GM19395 (cell line): ENCODE data around the gene PAQR9.
"Not testable (repeated sequence)": the region's sequence is repeated elsewhere in the genome, so short reads cannot be mapped to it uniquely, and the experiment has no call there.

Source experiments
- ATAC-seq: cut with Tn5 transposase; IDR thresholded peaks from one replicate; pipeline ENCODE4 v1.9.1; 2021; ENCODE audit warnings: mild to moderate bottlenecking, moderate library complexity; ENCODE audit not compliant: unreplicated experiment

PAQR9 gene

DNA sequence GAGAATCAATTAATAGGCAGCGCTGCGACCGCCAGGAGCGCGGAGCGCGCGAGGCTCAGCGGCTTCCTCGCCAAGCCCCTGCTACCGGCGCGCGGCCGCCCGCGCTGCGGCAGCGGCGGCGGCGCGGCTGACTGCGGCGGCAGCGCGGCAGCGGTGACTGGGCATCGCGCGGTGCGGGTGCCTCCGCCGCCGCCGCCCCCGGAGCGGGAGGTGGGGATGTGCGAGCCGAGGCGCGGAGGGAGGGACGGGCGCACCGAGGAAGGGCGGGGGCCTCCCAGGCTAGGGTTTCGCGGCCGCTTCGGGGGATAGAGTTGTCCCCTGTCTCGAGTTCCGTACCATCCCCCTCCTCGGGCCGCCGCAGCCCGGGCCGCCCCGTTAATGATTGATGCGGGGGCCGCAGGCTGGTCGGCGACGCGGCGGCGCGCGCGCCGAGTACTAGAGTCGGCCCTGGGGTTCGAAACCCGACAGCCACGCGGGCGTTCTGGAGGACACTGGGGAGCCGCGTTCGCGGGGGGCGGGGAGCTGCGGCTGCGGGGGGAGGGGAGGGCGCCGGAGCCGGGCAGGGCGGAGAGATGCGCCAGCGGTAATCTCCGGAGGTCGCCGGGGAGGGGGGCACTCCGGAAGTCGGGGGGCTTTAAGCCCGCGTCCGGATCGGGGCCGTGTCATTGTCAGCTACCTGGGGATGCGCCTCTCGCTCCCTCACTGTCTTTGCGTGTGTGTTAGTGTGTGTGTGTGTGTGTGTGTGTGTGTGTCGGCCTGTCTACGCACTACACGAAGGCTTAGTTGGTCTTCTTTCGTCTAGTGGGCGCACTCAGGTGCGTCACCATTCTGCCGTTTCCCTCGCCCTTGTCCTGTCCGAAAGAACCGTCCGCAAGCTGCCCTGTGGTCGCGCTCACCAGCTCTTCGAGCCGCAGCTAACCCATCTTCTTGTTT is at the start of gene PAQR9:
Gene PAQR9, minus strand, starts transcription at position 159 of the 933 bp plus-strand sequence. CDS start 338 bp downstream, outside the sequence.
- peak; percentile 61 for ATAC-seq

GRCh38 chr3:143011705-143012104 is 48.2 kb upstream of the PAQR9 start:
- no peak for ATAC-seq

DNA sequence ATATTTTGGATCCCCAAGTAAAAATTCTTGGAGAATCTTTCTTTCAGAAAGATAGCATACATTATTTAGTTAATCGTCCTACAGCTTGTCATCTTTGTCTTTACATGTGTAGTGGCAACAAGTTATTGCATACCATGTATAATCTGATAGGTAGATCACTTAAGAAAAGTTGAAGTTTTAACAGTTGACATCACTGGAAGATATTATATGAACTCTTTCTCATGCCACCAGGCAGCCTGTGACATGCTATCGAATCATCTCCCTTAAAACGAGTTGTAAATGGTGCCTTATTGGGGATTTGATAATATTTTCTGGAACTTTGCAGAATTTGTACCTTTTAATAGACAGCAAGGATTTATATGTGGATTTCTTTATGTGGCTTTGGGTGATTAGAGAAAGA is 46.5 kb upstream of the PAQR9 start:
- ATAC-seq, result no peak

DNA sequence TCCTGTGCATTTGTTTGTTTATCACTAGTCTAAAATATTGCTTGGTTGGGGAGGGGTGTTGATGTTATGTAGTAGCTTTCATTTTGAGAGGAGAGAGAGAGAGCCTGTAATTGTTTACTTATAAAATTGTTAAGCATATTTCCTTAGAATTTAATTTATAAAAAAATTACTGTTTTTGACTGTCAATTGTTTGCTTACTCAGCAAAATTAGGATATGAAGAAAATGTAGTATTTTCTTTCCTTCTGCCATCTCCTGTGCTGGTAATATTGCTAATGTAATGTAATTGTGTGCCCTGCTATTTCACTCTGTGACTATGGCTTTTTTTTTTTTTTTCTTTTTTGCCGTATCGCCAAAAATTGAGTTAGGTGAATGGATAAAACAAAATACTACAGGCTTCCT is 41.3 kb upstream of the PAQR9 start:
- ATAC-seq, result no peak

DNA sequence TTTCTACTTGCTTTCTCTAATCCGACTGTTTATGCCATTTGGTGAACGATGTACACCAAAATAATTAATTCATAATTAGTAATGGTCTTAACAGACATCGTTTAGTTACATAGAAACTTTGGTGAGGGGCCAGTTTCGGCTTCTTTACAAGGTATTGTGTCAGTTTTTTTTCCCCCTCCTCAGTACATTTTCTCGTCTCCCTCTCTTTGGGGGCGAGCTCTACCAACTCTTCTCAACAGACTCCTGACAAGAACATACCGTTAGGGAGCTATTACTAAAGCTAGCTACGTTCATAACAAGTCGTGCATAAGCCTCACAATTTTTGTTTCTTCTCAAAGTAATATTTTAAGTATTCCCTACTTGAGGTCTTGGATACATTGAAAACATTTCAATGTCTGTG is 39.3 kb upstream of the PAQR9 start:
- no peak for ATAC-seq

DNA sequence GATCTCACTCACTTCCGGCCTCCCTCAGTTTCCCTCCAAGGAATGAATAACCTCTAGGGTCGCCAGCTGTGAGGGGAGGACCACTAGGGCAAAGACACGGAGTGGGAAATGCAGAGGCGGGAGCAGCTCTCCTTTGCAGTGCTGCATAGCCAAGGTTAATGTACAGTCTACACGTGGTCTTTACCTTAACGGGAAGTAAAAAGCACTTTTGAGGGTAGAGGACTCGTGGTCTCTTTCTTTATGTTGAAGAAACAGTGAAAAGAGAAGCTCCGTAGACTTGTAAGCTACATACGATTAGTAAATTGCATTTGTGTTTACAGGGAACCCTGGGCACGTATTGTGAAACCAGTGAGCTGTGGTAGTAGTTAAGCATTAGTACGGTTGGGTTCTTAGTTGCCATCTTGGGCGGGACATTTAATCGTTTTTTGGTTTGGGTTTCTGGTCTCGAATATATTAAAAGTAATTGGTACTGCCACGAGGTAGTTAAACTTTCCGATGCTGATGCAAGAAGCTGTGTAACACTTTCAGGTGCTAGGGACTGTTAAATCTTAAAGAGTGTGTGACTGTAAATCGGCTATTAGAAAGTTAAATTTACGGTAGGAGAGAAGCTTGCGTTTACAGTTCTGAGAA is 38.7 kb upstream of the PAQR9 start:
- ATAC-seq, result peak; percentile 39

- ATAC-seq, result peak; percentile 86
Measured at GRCh38 chr3:143001369-143002082, 38.1 kb upstream of the PAQR9 start, which contains the start of gene U2SURP. Gene U2SURP, plus strand, starts transcription at chr3:143001570. Its CDS starts 59 bp downstream, at chr3:143001629.

- peak; percentile 83 for ATAC-seq
Measured at GRCh38 chr3:143001034-143001368, 37.5 kb upstream of the PAQR9 start.

DNA sequence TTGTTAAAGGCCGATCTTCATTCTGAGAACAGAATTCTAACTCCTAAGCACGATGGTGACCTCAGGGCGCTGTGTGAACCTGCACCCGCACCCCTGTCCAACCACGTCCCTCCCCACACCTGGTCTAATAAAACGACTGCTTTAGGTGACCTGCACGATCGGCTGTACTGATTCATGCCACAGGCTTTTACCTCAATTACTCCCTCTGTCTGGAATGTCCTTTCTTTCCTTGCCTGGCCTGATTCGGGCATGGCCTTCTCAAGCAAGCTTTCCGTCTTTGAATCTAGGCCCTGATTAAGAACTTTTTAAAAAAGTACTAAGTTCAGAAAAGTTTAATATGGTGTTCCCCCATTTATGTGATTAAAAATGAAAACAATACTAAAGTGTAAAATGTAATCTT is 37.1 kb upstream of the PAQR9 start:
- ATAC-seq, result no peak

DNA sequence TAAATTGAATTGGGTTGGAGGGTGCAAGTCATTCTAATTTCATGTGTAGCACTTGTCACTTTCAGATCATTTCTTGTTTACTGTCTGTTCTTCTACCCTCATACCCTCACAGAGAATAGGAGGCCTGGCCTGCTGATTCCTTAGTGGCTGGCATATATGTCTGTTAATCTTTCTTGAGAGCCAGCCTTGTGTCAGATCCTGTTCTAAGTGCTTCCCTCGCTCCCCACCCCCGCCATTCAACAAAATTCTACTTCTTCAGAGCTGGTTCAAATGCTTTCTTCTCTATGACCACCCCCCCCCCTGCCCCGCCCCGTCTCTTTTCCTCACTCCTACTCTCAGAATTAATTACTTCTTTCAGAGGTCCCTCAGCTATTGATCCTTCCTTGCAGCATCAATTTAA is 36.4 kb upstream of the PAQR9 start:
- no peak for ATAC-seq

DNA sequence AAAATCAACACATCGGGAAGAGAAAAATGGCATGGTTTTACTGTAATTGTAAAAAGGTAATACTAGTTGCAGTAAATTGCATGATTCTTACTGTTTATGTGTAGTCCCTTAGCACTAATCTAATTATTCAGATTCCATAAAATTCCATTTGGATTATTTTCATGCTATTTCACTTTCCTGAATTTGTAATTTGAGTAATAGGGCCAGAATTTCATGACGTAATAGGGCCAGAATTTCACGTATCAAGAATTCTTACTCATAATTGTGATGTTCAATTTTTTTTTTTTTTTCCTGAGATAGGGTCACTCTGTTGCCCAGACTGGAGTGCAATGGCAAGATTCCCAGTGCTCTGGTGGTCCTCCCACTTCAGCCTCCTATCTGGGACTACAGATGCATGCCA is 35.0 kb upstream of the PAQR9 start:
- no peak for ATAC-seq

DNA sequence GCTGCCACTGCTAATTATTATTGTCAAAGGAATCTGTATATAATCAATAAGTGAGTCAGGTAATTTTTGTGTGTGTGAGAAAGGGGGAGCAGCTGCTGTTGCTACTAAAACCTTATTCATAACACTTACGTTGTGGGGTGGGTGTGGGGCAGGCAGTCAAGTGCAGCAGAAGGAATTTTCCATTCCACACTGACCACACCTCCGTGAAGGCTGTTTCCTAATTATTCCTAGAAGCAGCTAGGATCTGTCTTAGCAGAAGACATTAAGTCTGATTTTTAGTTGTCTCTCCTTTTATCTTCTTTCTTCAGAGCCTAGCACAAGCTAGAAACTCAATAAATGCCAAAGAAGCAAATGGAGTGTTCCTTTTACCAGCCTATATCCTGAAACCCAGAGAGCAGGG is 33.9 kb upstream of the PAQR9 start:
- ATAC-seq, result no peak

GRCh38 chr3:142993958-142994442 is 30.5 kb upstream of the PAQR9 start:
- no peak for ATAC-seq

- ATAC-seq, result no peak
Measured at GRCh38 chr3:142992323-142992722, 28.8 kb upstream of the PAQR9 start.

DNA sequence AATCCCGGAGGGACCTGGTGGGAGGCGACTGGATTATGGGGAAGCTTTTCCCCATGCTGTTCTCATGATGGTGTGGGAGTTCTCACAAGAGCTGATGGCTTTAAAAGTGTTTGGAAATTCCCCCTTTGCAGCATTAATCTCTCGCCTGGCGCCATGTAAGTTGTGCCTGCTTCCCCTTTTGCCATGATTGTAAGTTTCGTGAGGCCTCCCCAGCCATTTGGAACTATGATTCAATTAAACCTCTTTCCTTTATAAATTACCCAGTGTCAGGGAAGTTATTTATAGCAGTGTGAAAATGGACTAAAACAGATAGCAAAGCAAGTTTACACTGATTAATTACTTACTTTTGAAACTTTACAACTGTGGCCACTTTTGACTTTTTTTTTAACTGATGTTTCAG is 27.2 kb upstream of the PAQR9 start:
- ATAC-seq, result no peak

DNA sequence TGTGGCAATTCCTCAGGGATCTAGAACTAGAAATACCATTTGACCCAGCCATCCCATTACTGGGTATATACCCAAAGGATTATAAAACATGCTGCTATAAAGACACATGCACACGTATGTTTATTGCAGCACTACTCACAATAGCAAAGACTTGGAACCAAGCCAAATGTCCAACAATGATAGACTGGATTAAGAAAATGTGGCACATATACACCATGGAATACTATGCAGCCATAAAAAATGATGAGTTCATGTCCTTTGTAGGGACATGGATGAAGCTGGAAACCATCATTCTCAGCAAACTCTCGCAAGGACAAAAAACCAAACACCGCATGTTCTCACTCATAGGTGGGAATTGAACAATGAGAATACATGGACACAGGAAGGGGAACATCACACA is 25.4 kb upstream of the PAQR9 start:
- ATAC-seq, result not testable (repeated sequence)

- not testable (repeated sequence) for ATAC-seq
Measured at GRCh38 chr3:142988221-142988620, 24.7 kb upstream of the PAQR9 start.

DNA sequence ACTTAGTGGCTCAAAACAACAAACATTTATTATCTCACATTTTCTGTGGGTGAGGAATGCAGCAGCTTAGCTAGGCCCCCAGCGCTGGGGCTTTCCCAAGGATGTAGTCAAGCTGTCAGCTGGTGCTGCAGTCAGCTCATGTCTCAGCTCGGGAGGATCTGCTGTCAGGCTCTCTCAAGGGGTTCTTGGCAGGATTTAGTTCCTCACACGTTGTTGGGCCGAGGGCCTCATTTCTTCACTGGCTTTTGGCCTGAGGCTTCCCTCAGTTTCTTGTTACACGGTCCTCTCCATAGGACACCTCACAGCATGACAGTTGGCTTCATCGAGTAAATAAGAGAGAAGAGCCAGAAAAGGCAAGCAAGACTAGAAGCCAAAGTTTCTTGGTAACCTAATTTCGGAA is 24.2 kb upstream of the PAQR9 start:
- ATAC-seq, result no peak

GRCh38 chr3:142987080-142987700 is 23.7 kb upstream of the PAQR9 start:
- ATAC-seq, result peak; percentile 66

DNA sequence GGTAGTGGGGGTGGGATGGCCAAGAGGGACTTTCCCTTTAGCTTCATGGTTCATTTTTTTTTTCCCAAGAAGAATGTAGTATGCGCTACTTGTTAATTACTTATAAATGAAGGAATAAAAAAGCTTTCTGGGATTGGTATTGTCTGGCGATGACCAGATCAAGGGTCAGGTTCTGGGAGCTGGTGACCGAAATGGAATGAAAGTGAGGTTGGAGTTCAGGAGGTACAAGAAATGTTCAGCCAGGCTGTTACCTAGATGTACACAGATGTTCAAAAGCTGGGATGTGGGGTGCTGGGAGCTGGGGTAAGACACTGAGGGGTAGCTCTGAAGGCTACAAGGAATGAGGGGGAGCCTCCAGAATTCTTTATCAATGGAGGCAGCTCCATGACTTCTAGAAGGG is 20.8 kb upstream of the PAQR9 start:
- no peak for ATAC-seq

- no peak for ATAC-seq
Measured at GRCh38 chr3:142983318-142983717, 19.8 kb upstream of the PAQR9 start.
